Measurements from ENCODE around the gene IL12A.

IL12A gene

GRCh38 chr3:160010578-160010977, 21.9 kb downstream of the IL12A start:
- TF ChIP-seq POLR2A (IDR thresholded peaks at IDR 0.05; ENCODE audit: extremely low read depth, insufficient read length), result no peak
- no peak for TF ChIP-seq MAX (IDR thresholded peaks at IDR 0.05; ENCODE audit: low read depth, low read length)
- no peak for TF ChIP-seq MYC (IDR thresholded peaks at IDR 0.05; ENCODE audit: low read depth, low read length)
- no peak for TF ChIP-seq CTCF (IDR thresholded peaks at IDR 0.05; ENCODE audit: low read depth, low read length)
- no peak for DNase-seq (ENCODE audit: low read depth)
- no peak overlapping the region for H3K4me3 ChIP-seq (ENCODE audit: low read depth, low read length)

GRCh38 chr3:160012108-160012507, 23.5 kb downstream of the IL12A start:
- H3K4me3 ChIP-seq (ENCODE audit: low read depth, low read length), result no peak overlapping the region
- DNase-seq (ENCODE audit: low read depth), result no peak
- TF ChIP-seq MAX (IDR thresholded peaks at IDR 0.05; ENCODE audit: low read depth, low read length), result no peak
- TF ChIP-seq CTCF (IDR thresholded peaks at IDR 0.05; ENCODE audit: low read depth, low read length), result no peak
- TF ChIP-seq POLR2A (IDR thresholded peaks at IDR 0.05; ENCODE audit: extremely low read depth, insufficient read length), result no peak
- no peak for TF ChIP-seq MYC (IDR thresholded peaks at IDR 0.05; ENCODE audit: low read depth, low read length)

GRCh38 chr3:160016972-160017371, 28.3 kb downstream of the IL12A start:
- TF ChIP-seq POLR2A (IDR thresholded peaks at IDR 0.05; ENCODE audit: extremely low read depth, insufficient read length), result no peak
- TF ChIP-seq MAX (IDR thresholded peaks at IDR 0.05; ENCODE audit: low read depth, low read length), result no peak
- TF ChIP-seq CTCF (IDR thresholded peaks at IDR 0.05; ENCODE audit: low read depth, low read length), result no peak
- no peak for TF ChIP-seq MYC (IDR thresholded peaks at IDR 0.05; ENCODE audit: low read depth, low read length)
- H3K4me3 ChIP-seq (ENCODE audit: low read depth, low read length), result no peak overlapping the region
- no peak for DNase-seq (ENCODE audit: low read depth)

GRCh38 chr3:160018959-160019358, 30.3 kb downstream of the IL12A start:
- DNase-seq (ENCODE audit: low read depth), result no peak
- no peak overlapping the region for H3K4me3 ChIP-seq (ENCODE audit: low read depth, low read length)
- no peak for TF ChIP-seq MAX (IDR thresholded peaks at IDR 0.05; ENCODE audit: low read depth, low read length)
- no peak for TF ChIP-seq CTCF (IDR thresholded peaks at IDR 0.05; ENCODE audit: low read depth, low read length)
- TF ChIP-seq MYC (IDR thresholded peaks at IDR 0.05; ENCODE audit: low read depth, low read length), result no peak
- TF ChIP-seq POLR2A (IDR thresholded peaks at IDR 0.05; ENCODE audit: extremely low read depth, insufficient read length), result no peak

- DNase-seq (ENCODE audit: low read depth), result no peak
- no peak for TF ChIP-seq CTCF (IDR thresholded peaks at IDR 0.05; ENCODE audit: low read depth, low read length)
- TF ChIP-seq MYC (IDR thresholded peaks at IDR 0.05; ENCODE audit: low read depth, low read length), result no peak
- TF ChIP-seq MAX (IDR thresholded peaks at IDR 0.05; ENCODE audit: low read depth, low read length), result no peak
- TF ChIP-seq POLR2A (IDR thresholded peaks at IDR 0.05; ENCODE audit: extremely low read depth, insufficient read length), result no peak
- H3K4me3 ChIP-seq (ENCODE audit: low read depth, low read length), result no peak overlapping the region
Observed at GRCh38 chr3:160020057-160020711, 31.5 kb downstream of the IL12A start.
